ENCODE results near the gene OSBPL8. TPM values are rescaled to one million over a fixed set of nuclear protein-coding genes. Genes with fewer than 3 reads are reported as not detected.
A peak's percentile ranks its signal among the peaks of the same experiment; 100 is the strongest.

OSBPL8 gene
- total and polyA plus RNA-seq, 9 of the 15 experiments (the other 6 are each of a cell fraction or from before 2014, with no cell fraction given) = 17.4 to 82.7 (median 42.8) TPM

DNA sequence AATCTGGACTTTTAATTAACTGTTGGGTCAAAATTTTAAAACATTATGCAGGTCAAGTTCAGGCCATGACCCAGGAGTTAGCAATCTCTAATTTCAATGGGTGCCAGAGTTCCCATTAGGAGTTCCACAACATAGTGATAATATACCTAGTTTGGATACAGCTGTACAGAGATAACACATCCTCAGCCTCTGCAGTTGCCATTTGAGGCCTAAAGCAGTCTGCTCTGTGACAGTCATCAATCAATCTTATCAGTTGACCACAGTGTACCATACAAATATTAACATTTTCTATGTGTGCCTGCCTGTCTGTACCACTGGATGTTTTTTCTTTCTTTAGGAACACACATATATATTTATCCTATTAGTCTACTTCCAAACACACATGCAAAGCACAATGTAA lies 157.3 kb downstream of the OSBPL8 start (continued):
- TF ChIP-seq ZNF165 (CRISPR knock-in tag; IDR thresholded peaks at IDR 0.05; ENCODE audit: borderline replicate concordance) (no peak), ZNF311 (CRISPR knock-in tag; IDR thresholded peaks at IDR 0.05) (no peak), FOXK2 (conservative IDR thresholded peaks at IDR 0.05 in 1 of 2, IDR thresholded peaks at IDR 0.05 in 1 of 2; ENCODE audit: low read depth in 2 of 2) (no peak), ZNF263 (CRISPR knock-in tag; IDR thresholded peaks at IDR 0.05; ENCODE audit: borderline replicate concordance) (no peak), HOXB6 (CRISPR knock-in tag; IDR thresholded peaks at IDR 0.05; ENCODE audit: borderline replicate concordance) (no peak), CREBBP (IDR thresholded peaks at IDR 0.05; ENCODE audit: low read depth, low read length) (no peak), CHAMP1 (IDR thresholded peaks at IDR 0.05) (peak; percentile 69; the same call in 1 of the 2 replicates), FOXA3 (CRISPR knock-in tag; conservative IDR thresholded peaks at IDR 0.05 in 1 of 2, IDR thresholded peaks at IDR 0.05 in 1 of 2) (peak in 1 of 2 experiments; percentile 52; a peak in 2 of 4 replicates), ZFP36 (IDR thresholded peaks at IDR 0.05; ENCODE audit: low read depth, low read length, partially characterized antibody) (no peak), HNRNPH1 (optimal IDR thresholded peaks at IDR 0.05; ENCODE audit: low read depth, low read length) (no peak), ZNF347 (CRISPR knock-in tag; IDR thresholded peaks at IDR 0.05; ENCODE audit: low read depth) (no peak), MXI1 (IDR thresholded peaks at IDR 0.05; ENCODE audit: low read depth, low read length) (no peak), KDM2B (CRISPR knock-in tag; IDR thresholded peaks at IDR 0.05) (no peak), GMEB1 (CRISPR knock-in tag; IDR thresholded peaks at IDR 0.05) (no peak), BRF1 (IDR thresholded peaks at IDR 0.05; ENCODE audit: borderline replicate concordance, extremely low read depth, insufficient read length) (no peak), ZC3H11A (IDR thresholded peaks at IDR 0.05; ENCODE audit: low read depth, low read length) (no peak), ZBTB17 (CRISPR knock-in tag; IDR thresholded peaks at IDR 0.05) (no peak)
- TF ChIP-seq, protein P1, sequence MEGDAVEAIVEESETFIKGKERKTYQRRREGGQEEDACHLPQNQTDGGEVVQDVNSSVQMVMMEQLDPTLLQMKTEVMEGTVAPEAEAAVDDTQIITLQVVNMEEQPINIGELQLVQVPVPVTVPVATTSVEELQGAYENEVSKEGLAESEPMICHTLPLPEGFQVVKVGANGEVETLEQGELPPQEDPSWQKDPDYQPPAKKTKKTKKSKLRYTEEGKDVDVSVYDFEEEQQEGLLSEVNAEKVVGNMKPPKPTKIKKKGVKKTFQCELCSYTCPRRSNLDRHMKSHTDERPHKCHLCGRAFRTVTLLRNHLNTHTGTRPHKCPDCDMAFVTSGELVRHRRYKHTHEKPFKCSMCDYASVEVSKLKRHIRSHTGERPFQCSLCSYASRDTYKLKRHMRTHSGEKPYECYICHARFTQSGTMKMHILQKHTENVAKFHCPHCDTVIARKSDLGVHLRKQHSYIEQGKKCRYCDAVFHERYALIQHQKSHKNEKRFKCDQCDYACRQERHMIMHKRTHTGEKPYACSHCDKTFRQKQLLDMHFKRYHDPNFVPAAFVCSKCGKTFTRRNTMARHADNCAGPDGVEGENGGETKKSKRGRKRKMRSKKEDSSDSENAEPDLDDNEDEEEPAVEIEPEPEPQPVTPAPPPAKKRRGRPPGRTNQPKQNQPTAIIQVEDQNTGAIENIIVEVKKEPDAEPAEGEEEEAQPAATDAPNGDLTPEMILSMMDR (IDR thresholded peaks at IDR 0.05 in 2 of 3, conservative IDR thresholded peaks at IDR 0.05 in 1 of 3; ENCODE audit: insufficient read depth in 2 of 3, low read depth in 1 of 3, low read length in 3 of 3) = no peak
- TF ChIP-seq, protein P2, sequence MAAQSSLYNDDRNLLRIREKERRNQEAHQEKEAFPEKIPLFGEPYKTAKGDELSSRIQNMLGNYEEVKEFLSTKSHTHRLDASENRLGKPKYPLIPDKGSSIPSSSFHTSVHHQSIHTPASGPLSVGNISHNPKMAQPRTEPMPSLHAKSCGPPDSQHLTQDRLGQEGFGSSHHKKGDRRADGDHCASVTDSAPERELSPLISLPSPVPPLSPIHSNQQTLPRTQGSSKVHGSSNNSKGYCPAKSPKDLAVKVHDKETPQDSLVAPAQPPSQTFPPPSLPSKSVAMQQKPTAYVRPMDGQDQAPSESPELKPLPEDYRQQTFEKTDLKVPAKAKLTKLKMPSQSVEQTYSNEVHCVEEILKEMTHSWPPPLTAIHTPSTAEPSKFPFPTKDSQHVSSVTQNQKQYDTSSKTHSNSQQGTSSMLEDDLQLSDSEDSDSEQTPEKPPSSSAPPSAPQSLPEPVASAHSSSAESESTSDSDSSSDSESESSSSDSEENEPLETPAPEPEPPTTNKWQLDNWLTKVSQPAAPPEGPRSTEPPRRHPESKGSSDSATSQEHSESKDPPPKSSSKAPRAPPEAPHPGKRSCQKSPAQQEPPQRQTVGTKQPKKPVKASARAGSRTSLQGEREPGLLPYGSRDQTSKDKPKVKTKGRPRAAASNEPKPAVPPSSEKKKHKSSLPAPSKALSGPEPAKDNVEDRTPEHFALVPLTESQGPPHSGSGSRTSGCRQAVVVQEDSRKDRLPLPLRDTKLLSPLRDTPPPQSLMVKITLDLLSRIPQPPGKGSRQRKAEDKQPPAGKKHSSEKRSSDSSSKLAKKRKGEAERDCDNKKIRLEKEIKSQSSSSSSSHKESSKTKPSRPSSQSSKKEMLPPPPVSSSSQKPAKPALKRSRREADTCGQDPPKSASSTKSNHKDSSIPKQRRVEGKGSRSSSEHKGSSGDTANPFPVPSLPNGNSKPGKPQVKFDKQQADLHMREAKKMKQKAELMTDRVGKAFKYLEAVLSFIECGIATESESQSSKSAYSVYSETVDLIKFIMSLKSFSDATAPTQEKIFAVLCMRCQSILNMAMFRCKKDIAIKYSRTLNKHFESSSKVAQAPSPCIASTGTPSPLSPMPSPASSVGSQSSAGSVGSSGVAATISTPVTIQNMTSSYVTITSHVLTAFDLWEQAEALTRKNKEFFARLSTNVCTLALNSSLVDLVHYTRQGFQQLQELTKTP (IDR thresholded peaks at IDR 0.05; ENCODE audit: low read depth in 1 of 2, partially characterized antibody in 2 of 2) = no peak
